NCI-H2029 treated with DMSO at 0.1 percent for 48 hours (cell line): ENCODE measurements around the gene CTCF.

ENCODE experiments used
- DNase-seq: peaks from one replicate; lab custom pipeline; 2025; lab: John Stamatoyannopoulos, UW

The CTCF gene

DNA sequence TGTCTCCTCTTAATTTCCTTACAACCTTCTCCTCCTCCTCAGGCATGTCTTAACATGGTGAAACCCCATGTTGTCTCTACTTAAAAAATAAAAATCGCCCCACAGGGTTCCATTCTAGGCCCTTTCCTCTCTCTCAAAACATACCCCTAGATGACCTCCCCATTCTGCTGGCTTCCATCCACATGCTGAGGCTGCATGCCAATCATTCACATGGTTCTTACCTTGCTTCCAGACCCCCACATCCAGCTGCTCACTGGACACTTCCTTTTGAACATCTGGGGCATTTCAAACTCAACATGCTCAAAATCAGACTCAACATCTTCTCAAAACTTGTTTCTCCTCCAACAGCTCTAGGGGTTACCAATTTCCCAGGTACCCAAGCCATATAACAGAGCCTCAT, 12.4 kb upstream of the CTCF start:
- DNase-seq: no peak

- DNase-seq: no peak
Measured at GRCh38 chr16:67551091-67551490, 11.2 kb upstream of the CTCF start.

DNA sequence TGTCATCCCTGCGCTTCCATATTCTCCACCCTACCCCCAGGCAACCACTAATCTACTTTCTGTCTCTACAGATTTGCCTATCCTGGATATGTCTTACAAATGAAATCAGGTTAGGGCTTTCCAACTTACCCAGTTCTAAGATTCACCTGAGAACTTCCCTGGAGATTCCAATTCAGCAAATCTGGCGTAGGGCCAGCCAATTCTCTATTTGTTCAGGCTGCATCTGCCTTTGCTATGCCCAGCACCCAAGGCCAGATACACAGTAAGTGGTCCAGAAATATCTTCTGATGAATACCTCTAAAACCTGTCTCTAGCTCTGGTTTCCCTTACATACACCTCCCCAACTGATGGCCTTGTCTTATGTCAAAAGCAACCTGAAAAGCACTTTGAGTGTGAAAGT, 10.4 kb upstream of the CTCF start:
- no peak for DNase-seq

- no peak for DNase-seq
Measured at GRCh38 chr16:67552476-67552875, 9.8 kb upstream of the CTCF start.

DNA sequence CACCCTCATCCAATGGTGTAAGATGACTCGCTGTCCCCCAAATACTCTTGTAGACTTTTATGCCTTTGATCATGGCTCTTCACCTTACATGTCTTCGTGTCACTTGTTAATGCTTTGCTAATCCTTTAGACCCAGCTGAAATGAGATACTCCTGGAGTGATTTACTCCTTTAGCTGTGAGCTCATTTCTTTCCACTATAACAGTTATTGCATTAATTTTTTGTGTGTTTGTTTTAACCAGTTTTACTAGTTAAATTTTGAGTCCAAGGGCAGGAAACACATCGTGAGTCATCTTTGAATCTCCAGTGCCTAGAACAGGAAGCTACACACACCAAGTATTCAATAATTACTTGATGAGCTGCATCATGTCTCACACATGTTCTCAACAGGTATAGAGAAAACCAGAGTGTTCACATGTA, 6.5 kb upstream of the CTCF start:
- no peak for DNase-seq

GRCh38 chr16:67558859-67559258, 3.5 kb upstream of the CTCF start:
- DNase-seq: no peak

DNA sequence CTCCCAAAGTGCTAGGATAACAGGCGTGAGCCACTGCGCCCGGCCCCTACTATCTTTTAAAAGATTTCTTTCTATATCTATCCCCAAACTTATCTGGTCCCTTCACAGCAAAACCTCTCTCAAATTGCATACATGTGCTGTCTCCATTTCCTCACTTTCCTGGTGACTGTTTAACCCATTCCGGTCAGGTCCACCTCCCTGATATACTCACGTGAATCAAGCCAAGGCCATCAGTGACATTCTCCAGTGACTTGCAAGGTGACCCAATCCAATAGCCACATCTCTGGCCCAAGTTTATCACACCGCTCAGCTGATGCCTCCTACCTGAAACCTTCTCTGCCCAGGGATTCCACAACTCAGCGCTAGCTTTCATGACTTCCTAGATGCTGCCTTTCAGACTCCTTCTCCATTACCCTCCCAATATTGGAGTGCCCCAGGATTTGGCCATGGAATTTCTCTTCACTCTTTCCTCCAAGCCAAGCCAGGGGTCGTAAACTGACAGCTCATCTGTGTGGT, 1.4 kb upstream of the CTCF start:
- no peak for DNase-seq

GRCh38 chr16:67561501-67561823, 864 bp upstream of the CTCF start:
- no peak for DNase-seq

- DNase-seq: no peak
Measured at GRCh38 chr16:67561824-67562525, 351 bp upstream of the CTCF start.

DNA sequence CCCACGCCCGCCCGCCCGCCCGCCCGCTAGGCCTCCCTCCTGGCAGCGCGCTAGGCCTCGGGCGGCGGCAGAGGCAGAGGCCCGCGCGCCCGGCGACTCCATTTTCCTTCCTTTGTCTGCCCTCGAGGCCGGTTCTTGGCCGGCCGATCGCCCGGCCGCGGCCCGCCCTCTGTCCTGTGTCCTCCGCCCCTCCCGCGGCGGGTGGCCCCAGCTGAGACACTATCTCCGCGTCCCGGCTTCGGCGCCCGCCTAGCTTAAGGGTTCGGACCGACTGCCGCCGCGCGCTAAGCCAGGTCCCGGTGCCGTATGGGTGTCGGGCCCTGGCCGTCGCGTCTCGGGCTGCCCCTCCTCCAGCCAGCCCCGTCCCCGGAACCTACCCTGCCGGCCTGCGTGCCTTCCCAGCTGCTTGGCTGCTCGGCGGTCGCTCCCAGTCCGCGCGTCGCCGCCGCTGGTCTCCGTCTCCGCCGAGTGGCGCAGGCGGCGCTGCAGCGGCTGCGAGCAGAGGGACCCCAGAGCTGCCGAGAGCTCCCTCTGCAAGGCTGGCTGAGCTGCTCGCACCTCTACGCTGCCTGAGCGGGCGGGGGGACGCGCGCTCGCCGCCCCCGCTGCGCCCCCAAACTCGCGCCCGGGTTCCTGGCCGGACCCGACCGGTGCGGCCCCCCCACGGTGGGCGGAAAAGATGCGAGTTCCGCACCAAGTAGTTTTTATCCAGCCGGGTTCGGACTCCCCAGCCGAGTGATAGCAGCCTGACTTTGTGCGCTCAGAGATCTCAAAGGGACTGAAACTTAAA, 787 bp downstream of the CTCF start:
- no peak for DNase-seq

DNA sequence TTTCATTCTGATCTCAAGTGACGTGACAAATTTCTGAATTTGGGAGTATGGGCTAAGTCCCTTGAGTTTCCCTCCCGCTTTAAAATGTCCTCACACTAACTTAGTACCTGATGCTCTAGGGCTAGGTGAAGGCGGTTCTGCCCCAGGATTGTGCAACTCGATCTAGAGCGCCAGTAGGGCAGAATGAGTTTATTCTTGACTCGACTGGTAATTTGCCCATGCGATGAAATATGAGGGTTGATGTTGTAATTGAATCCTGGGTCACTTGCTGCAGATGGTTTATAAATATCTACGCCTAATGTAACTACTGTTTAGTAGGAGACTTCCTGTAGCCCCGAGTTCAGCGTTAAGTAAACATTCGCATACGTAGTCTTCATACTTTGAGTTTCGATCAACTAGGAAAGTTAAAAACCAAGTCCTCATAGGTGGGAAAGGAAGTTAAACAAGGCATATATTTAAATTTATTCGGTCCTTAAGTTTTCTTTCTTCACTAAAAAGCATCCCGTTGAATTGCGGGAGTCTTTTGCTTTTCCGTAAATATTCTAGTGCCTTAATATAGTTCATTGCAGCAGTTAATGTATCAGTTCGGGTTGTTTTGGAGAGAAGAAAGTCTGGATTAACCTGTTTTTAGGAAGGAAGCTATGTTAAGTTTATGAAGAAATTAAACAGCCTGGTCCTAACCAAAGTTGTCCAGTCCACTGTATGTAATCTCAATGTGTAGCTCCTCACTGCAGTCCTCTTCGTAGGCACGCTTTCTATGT, 1.6 kb downstream of the CTCF start:
- no peak for DNase-seq

DNA sequence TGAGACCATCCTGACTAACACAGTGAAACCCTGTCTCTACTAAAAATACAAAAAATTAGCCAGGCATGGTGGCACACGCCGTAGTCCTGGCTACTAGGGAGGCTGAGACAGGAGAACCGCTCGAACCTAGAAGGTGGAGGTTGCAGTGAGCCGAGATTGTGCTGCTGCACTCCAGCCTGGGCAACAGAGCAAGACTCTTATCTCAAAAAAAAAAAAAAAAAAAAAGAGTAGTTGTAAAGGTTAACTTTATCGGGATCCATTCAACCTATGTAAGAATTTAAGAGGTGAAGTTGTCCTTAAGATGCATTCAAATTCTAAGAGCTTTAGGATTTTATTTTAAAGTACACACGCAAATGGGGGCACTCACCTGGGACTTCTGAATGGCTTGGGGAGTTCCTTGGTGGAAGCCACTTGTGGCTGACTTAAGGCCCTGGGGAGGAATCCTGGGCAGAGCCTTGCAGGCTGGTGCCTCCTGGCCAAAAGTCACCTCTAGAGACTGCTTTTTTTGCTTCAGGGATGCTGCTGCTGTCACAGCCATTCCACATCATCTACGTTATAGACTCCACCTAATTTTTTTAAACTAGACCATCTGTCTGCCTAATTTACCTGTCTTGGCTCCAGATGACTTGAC, 3.3 kb downstream of the CTCF start:
- DNase-seq: no peak

- DNase-seq: no peak
Measured at GRCh38 chr16:67571464-67571863, 9.1 kb downstream of the CTCF start.

DNA sequence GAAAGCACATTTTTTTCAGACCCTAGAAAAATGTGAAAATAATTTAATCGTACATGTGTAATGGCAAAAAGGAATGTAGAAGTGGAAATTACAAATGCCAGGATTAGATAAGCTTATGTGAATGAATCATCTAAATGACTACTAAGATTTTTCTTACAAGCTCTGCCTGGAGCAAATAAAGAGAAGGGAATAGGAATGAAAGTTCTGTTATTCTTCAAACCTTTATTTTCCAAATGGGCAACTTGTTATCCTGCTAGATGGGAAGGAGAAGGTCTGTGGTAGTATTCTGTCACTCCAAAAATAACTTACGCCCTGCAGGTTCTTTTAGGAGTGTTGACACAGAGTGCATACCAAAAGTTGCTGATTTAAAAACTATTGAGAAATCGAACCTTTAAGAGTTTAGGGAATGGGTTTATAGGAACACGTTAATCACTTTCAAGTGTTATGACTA, 9.7 kb downstream of the CTCF start:
- DNase-seq: no peak

- no peak for DNase-seq
Measured at GRCh38 chr16:67579686-67580085, 17.4 kb downstream of the CTCF start.

DNA sequence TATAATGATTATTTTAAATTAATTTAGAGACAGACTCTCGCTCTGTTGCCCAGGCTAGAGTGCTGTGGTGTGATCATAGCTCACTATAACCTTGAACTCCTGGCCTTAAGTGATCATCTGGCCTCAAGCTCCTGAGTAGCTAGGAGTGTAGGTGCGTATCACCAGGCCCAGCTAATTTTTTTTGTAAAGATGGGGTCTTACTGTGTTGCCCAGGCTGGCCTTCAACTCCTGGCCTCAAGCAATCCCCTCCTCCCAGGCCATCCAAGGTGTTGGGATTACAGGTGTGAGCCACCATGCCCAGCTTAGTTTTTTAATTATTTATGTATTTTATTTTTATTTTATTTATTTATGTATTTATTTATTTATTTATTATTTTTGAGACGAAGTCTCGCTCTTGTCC, 17.9 kb downstream of the CTCF start:
- DNase-seq: no peak

DNA sequence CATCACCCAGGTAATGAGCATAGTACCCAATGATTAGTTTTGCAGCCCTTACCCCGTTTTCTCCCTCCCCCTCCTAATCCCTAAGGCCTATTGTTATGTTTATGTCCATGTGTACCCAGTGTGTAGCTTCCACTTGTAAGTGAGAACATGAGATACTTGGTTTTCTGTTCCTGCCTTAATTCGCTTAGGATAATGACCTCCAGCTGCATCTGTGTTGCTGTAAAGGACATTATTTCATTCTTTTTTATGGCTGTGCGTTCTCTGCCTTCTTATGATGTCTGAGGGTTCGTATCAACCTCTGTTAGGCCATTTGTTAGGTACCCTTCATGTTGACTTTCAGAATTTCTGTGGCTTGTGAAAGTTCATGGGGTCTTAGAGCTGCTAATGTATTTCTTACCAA, 31.0 kb downstream of the CTCF start:
- no peak for DNase-seq

GRCh38 chr16:67593701-67594100, 31.4 kb downstream of the CTCF start:
- DNase-seq: no peak

DNA sequence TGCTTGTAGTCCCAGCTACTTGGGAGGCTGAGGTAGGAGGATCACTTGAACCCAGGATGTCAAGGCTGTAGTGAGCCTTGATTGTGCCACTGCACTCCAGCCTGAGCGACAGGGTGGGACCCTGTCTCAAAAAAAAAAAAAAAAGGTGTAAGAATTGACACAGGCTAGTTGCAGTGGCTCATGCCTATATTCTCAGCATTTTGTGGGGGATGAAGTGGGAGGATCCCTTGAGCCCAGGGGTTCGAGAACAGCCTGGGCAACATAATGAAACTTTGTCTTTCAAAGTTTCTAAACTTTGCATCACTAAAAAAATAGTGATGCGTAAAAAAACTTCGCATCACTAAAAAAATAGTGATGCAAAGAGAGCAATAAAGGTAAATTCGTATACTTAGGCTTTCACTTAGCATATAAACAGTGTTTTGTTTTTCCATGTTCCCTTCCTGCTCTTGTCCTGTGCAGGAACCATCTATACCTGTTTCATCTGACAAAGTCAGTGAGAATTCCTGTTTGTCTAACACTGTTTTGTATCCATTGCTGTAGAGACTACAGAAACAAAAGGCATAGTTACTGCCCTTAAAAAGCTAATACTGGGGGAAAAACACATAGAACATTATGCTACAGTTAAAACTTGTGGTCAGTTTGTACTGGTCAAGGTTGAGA, 32.1 kb downstream of the CTCF start:
- DNase-seq: no peak

GRCh38 chr16:67594956-67595355, 32.6 kb downstream of the CTCF start:
- DNase-seq: no peak

DNA sequence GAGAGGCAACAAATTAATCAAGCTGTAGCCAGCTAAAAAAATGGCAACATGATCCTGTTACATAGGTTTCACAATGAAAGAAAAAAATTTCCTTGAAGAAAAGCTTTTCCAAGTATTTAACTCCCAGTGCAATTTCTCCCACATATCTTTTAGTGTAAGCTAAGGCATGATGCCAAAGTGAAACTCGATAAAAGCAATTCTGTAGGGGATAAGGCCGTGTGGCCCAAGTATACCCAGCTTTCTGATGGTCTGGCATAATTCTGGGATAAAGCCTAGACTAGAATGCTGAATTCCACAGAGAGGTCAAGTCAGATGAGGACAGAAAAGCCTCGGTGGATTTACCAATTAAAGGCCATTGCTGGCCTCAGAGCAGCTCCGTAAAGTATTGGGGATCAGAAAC, 36.2 kb downstream of the CTCF start:
- no peak for DNase-seq

GRCh38 chr16:67605641-67606040, 43.3 kb downstream of the CTCF start:
- DNase-seq: no peak
